HAP-1 (cell line): ENCODE measurements around the gene MMP17.
"Not testable (repeated sequence)": the region's sequence is repeated elsewhere in the genome, so short reads cannot be mapped to it uniquely, and the experiment has no call there.

Experiments used
- DNase-seq, 2 experiments: peaks; one replicate each; pipeline ENCODE4 v3.0.0-alpha.2; 2016 to 2020; ENCODE audit warnings: low spot score in 2 of 2
- H3K27me3 ChIP-seq: fragments of 250-450 bp; sonication (Bioruptor Pico); 2 replicates; pipeline ENCODE4 v1.5.1; 2020; ENCODE audit warnings: low read depth, mild to moderate bottlenecking, moderate library complexity
- H3K36me3 ChIP-seq: fragments of 250-450 bp; sonication (Bioruptor Pico); replicated peaks from 2 replicates; pipeline ENCODE4 v1.5.1; 2020; ENCODE audit warnings: mild to moderate bottlenecking
- H3K4me1 ChIP-seq: fragments of 250-450 bp; sonication (Bioruptor Pico); 2 replicates; pipeline ENCODE4 v1.5.1; 2020; ENCODE audit warnings: mild to moderate bottlenecking
- H3K4me3 ChIP-seq: fragments of 250-450 bp; sonication (Bioruptor Pico); 2 replicates; pipeline ENCODE4 v1.5.1; 2020; ENCODE audit warnings: mild to moderate bottlenecking, moderate library complexity
- H3K9me3 ChIP-seq: fragments of 250-450 bp; sonication (Bioruptor Pico); 2 replicates; pipeline ENCODE4 v1.5.1; 2020; ENCODE audit warnings: mild to moderate bottlenecking, moderate library complexity
- in situ Hi-C: fragments of 300-500 bp; cut with MboI; formaldehyde crosslinking; loops from 3 replicates; pipeline ENCODE4 v1.14.3; 2020; ENCODE audit warnings: low sequenced_read_pairs, inconsistent platforms, mixed read lengths

Gene MMP17

GRCh38 chr12:131864469-131864868 lies 36.3 kb downstream of the MMP17 start:
- Histone ChIP-seq H3K9me3 (no peaks in the 10 kb centered on the region), H3K4me1 (peaks cover 19% of the 10 kb centered on the region), H3K36me3 (no peaks in the 10 kb centered on the region), H3K27me3 (no peaks in the 10 kb centered on the region), H3K4me3 (no peak overlapping the region)
- no peak for DNase-seq
- in situ Hi-C loops = no loop called here

- no peaks in the 10 kb centered on the region for H3K36me3 ChIP-seq
- H3K9me3 ChIP-seq = no peaks in the 10 kb centered on the region
- in situ Hi-C loops = no loop called here
- no peaks in the 10 kb centered on the region for H3K27me3 ChIP-seq
- peaks cover 13% of the 10 kb centered on the region for H3K4me1 ChIP-seq
- no peak for DNase-seq
- H3K4me3 ChIP-seq = no peak overlapping the region
These were observed 37.1 kb downstream of the MMP17 start for GRCh38 chr12:131865180-131865875.

- Histone ChIP-seq H3K4me3 (no peak overlapping the region), H3K27me3 (no peaks in the 10 kb centered on the region), H3K9me3 (no peaks in the 10 kb centered on the region), H3K36me3 (no peaks in the 10 kb centered on the region), H3K4me1 (peaks cover 5% of the 10 kb centered on the region; the same call in 1 of the 2 replicates)
- no peak for DNase-seq
- in situ Hi-C loops = no loop called here
These were observed 39.3 kb downstream of the MMP17 start for GRCh38 chr12:131867471-131867870.

GRCh38 chr12:131867891-131868675 lies 39.9 kb downstream of the MMP17 start:
- no peaks in the 10 kb centered on the region for H3K27me3 ChIP-seq
- DNase-seq = no peak
- in situ Hi-C loops = no loop called here
- H3K4me3 ChIP-seq = no peak overlapping the region
- H3K4me1 ChIP-seq = no peaks in the 10 kb centered on the region
- no peaks in the 10 kb centered on the region for H3K9me3 ChIP-seq
- no peaks in the 10 kb centered on the region for H3K36me3 ChIP-seq

GRCh38 chr12:131869871-131870418 lies 41.8 kb downstream of the MMP17 start:
- H3K36me3 ChIP-seq = no peaks in the 10 kb centered on the region
- H3K27me3 ChIP-seq = no peaks in the 10 kb centered on the region
- in situ Hi-C loops = no loop called here
- H3K4me1 ChIP-seq = no peaks in the 10 kb centered on the region
- H3K9me3 ChIP-seq = no peaks in the 10 kb centered on the region
- no peak for DNase-seq
- H3K4me3 ChIP-seq = no peak overlapping the region

GRCh38 chr12:131871677-131872076 lies 43.5 kb downstream of the MMP17 start:
- H3K4me3 ChIP-seq = no peak overlapping the region
- H3K4me1 ChIP-seq = no peaks in the 10 kb centered on the region
- no peaks in the 10 kb centered on the region for H3K9me3 ChIP-seq
- in situ Hi-C loops = no loop called here
- no peaks in the 10 kb centered on the region for H3K36me3 ChIP-seq
- no peak for DNase-seq
- H3K27me3 ChIP-seq = no peaks in the 10 kb centered on the region

- Histone ChIP-seq H3K4me1 (no peaks in the 10 kb centered on the region), H3K9me3 (no peaks in the 10 kb centered on the region), H3K27me3 (no peaks in the 10 kb centered on the region), H3K4me3 (no peak overlapping the region), H3K36me3 (no peaks in the 10 kb centered on the region)
- no peak for DNase-seq
- in situ Hi-C loops = no loop called here
These were observed 44.2 kb downstream of the MMP17 start for GRCh38 chr12:131872154-131873051.

- in situ Hi-C loops = no loop called here
- H3K4me3 ChIP-seq = no peak overlapping the region
These were observed 45.1 kb downstream of the MMP17 start for GRCh38 chr12:131873293-131873692.

GRCh38 chr12:131874972-131875371 lies 46.8 kb downstream of the MMP17 start:
- H3K4me3 ChIP-seq, H3K36me3 ChIP-seq, H3K9me3 ChIP-seq, in situ Hi-C loops, H3K27me3 ChIP-seq, DNase-seq: not testable (repeated sequence)
- peaks cover 13% of the 10 kb centered on the region for H3K4me1 ChIP-seq

More at GRCh38 chr12:131873293-131873692, 45.1 kb downstream of the MMP17 start:
- Histone ChIP-seq H3K36me3 (no peaks in the 10 kb centered on the region), H3K9me3 (no peaks in the 10 kb centered on the region), H3K27me3 (no peaks in the 10 kb centered on the region), H3K4me1 (peaks cover 4% of the 10 kb centered on the region)
- no peak for DNase-seq

GRCh38 chr12:131877216-131877615 lies 49.0 kb downstream of the MMP17 start:
- H3K4me1 ChIP-seq = peaks cover 13% of the 10 kb centered on the region
- DNase-seq, H3K36me3 ChIP-seq, H3K4me3 ChIP-seq, H3K27me3 ChIP-seq, H3K9me3 ChIP-seq, in situ Hi-C loops: not testable (repeated sequence)

- H3K36me3 ChIP-seq, H3K9me3 ChIP-seq, H3K27me3 ChIP-seq, in situ Hi-C loops, H3K4me3 ChIP-seq: not testable (repeated sequence)
- peak in 1 of 2 experiments; percentile 36 for DNase-seq
- H3K4me1 ChIP-seq = peaks cover 18% of the 10 kb centered on the region
These were observed 50.2 kb downstream of the MMP17 start for GRCh38 chr12:131878436-131878835.

- Histone ChIP-seq H3K4me3 (no peak overlapping the region), H3K27me3 (no peaks in the 10 kb centered on the region), H3K4me1 (peaks cover 24% of the 10 kb centered on the region), H3K9me3 (0 out of 2 replicates have a peak, but pooled peaks cover 5% of the 10 kb centered on the region), H3K36me3 (no peaks in the 10 kb centered on the region)
- in situ Hi-C loops = no loop called here
- peak in 1 of 2 experiments; percentile 37 for DNase-seq
These were observed 54.8 kb downstream of the MMP17 start for GRCh38 chr12:131882804-131883520.

GRCh38 chr12:131883521-131883900 lies 55.3 kb downstream of the MMP17 start:
- Histone ChIP-seq H3K27me3 (no peaks in the 10 kb centered on the region), H3K4me1 (peaks cover 19% of the 10 kb centered on the region), H3K36me3 (no peaks in the 10 kb centered on the region), H3K9me3 (0 out of 2 replicates have a peak, but pooled peaks cover 5% of the 10 kb centered on the region), H3K4me3 (no peak overlapping the region)
- DNase-seq = no peak
- in situ Hi-C loops = no loop called here
